HG03097 (cell line): ENCODE measurements around the gene MARCHF3.

Source experiments
- ATAC-seq: cut with Tn5 transposase; IDR thresholded peaks from one replicate; pipeline ENCODE4 v1.9.1; 2021; ENCODE audit not compliant: unreplicated experiment, low FRiP score

MARCHF3 gene

GRCh38 chr5:126884269-126884819 is 146.0 kb downstream of the MARCHF3 start:
- ATAC-seq: no peak

GRCh38 chr5:126883564-126884245 is 146.7 kb downstream of the MARCHF3 start:
- no peak for ATAC-seq

- ATAC-seq: no peak
These were observed 148.3 kb downstream of the MARCHF3 start for GRCh38 chr5:126881821-126882600.

GRCh38 chr5:126878634-126879033 is 151.7 kb downstream of the MARCHF3 start:
- ATAC-seq: no peak

- no peak for ATAC-seq
These were observed 152.3 kb downstream of the MARCHF3 start for GRCh38 chr5:126878085-126878484.

GRCh38 chr5:126877602-126878001 is 152.8 kb downstream of the MARCHF3 start:
- no peak for ATAC-seq

GRCh38 chr5:126875303-126875785 is 155.0 kb downstream of the MARCHF3 start:
- ATAC-seq: no peak

GRCh38 chr5:126872561-126873354 is 157.6 kb downstream of the MARCHF3 start:
- ATAC-seq: no peak

GRCh38 chr5:126871441-126871840 is 158.9 kb downstream of the MARCHF3 start:
- ATAC-seq: no peak

GRCh38 chr5:126869005-126869451 is 161.3 kb downstream of the MARCHF3 start:
- ATAC-seq: peak; percentile 89

GRCh38 chr5:126868338-126869004 is 161.9 kb downstream of the MARCHF3 start:
- ATAC-seq: no peak

- ATAC-seq: no peak
These were observed 163.3 kb downstream of the MARCHF3 start for GRCh38 chr5:126866851-126867636.

- ATAC-seq: no peak
These were observed 165.1 kb downstream of the MARCHF3 start for GRCh38 chr5:126865299-126865698.

- no peak for ATAC-seq
These were observed 166.2 kb downstream of the MARCHF3 start for GRCh38 chr5:126864042-126864688.

- ATAC-seq: no peak
These were observed 167.0 kb downstream of the MARCHF3 start for GRCh38 chr5:126863402-126863801.

- no peak for ATAC-seq
These were observed 171.9 kb downstream of the MARCHF3 start for GRCh38 chr5:126858441-126858840.

- no peak for ATAC-seq
These were observed 172.6 kb downstream of the MARCHF3 start for GRCh38 chr5:126857472-126858410.

GRCh38 chr5:126855266-126855665 is 175.1 kb downstream of the MARCHF3 start:
- no peak for ATAC-seq
